ENCODE data around the gene RGP1. TPM values are rescaled to one million over a fixed set of nuclear protein-coding genes. Genes with fewer than 3 reads are reported as not detected.

RGP1 gene, protein sequence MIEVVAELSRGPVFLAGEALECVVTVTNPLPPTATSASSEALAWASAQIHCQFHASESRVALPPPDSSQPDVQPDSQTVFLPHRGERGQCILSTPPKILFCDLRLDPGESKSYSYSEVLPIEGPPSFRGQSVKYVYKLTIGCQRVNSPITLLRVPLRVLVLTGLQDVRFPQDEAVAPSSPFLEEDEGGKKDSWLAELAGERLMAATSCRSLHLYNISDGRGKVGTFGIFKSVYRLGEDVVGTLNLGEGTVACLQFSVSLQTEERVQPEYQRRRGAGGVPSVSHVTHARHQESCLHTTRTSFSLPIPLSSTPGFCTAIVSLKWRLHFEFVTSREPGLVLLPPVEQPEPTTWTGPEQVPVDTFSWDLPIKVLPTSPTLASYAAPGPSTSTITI
- total RNA-seq, result 10 to 100 TPM; 16.5 to 44.4 (median 38.3) TPM

DNA sequence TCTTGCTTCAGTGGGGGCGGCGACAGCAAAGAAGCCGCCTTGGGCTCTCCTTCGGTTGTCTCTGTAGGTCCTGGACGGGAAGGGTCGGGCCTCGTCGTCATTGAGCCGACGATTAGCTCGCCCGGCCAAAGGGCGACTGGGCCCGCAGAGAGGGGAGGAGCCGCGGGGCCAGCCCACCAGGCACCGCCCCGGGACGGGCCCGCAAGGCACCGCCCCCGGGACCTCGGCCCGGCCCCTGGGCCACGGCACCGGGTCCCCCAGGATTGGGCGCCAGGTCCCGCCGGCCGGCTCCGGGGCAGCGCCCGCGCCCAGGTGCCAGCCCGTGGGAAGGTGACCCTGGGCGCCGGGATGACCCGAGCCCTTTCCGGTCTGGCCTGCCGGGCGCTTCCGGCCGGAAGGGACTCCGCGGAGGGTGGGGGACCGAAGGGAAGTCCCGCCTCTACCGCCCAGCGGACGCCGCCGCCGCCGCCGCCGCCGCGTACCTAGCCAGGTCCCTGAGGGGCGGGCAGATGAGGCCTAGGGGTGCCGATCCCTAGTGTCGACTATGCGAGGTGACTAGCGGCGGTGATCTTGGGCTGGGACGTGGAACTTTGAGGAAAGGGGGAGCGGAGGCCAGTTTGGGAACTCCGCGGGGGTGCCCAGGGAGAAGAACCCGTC, at the start of gene RGP1, which contains the start of gene GBA2:
Gene RGP1 (plus strand): TSS at position 430 of the 657 bp plus-strand sequence. CDS start 469 bp downstream, outside the sequence.
Gene GBA2 (minus strand): TSS at position 371 of the 657 bp plus-strand sequence. CDS start 524 bp downstream, outside the sequence.
- Histone ChIP-seq H3K9me3 (no peaks in the 10 kb centered on the region), H3K4me1 (peaks cover 0 to 45% (median 17%) of the 10 kb centered on the region in 4 donors), H3K27me3 (no peaks in the 10 kb centered on the region), H3K27ac (peak within 1 kb of the TSS; percentile 97 to 99 (median 97)), H3K36me3 (peaks cover 0 to 47% (median 0%) of the 10 kb centered on the region in 3 donors), H3K4me3 (peak within 1 kb of the TSS; percentile 90 to 96 (median 94))
- TF ChIP-seq POLR2A (IDR thresholded peaks at IDR 0.05), result peak; percentile 88 to 90
- no peak for TF ChIP-seq CTCF (IDR thresholded peaks at IDR 0.05)
- peak; percentile 76 to 93 (median 93) for DNase-seq

- peaks cover 0 to 84% (median 0%) of the 10 kb centered on the region in 3 donors for H3K36me3 ChIP-seq
- no peak overlapping the region for H3K27ac ChIP-seq
- no peak overlapping the region for H3K4me3 ChIP-seq
- H3K4me1 ChIP-seq, result peaks cover 0 to 14% (median 0%) of the 10 kb centered on the region in 4 donors
- H3K9me3 ChIP-seq, result no peaks in the 10 kb centered on the region
- TF ChIP-seq CTCF (IDR thresholded peaks at IDR 0.05) (no peak), POLR2A (IDR thresholded peaks at IDR 0.05) (no peak)
- H3K27me3 ChIP-seq, result no peaks in the 10 kb centered on the region
- peak in 1 of 3 donors; percentile 13 for DNase-seq
Observed at GRCh38 chr9:35700031-35700430, 49.1 kb upstream of the RGP1 start.

DNA sequence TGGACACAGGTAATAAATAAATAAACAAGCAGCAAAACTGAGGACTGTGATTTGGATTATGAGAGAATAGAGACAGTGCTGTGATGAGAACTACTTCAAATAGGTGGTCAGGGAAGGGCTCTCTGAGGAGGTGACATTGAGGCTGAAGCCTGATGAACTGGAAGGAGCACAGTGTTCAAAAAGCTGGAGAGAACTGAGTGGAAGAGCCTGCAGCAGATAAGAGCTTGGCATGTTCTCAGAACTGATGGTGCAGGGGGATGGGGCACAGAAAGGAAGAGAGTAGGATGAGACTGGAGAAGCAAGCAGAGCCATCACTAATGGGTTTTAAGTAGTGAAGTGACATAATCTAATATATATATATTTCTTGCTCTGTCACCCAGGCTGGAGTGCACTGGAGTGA, 48.1 kb upstream of the RGP1 start:
- Histone ChIP-seq H3K9me3 (no peaks in the 10 kb centered on the region), H3K36me3 (peaks cover 0 to 93% (median 0%) of the 10 kb centered on the region in 3 donors), H3K4me3 (no peak overlapping the region), H3K27me3 (no peaks in the 10 kb centered on the region), H3K27ac (no peak overlapping the region), H3K4me1 (peaks cover 0 to 14% (median 0%) of the 10 kb centered on the region in 4 donors)
- TF ChIP-seq CTCF (IDR thresholded peaks at IDR 0.05) (no peak), POLR2A (IDR thresholded peaks at IDR 0.05) (no peak)
- no peak for DNase-seq

GRCh38 chr9:35702696-35703095, 46.4 kb upstream of the RGP1 start:
- no peaks in the 10 kb centered on the region for H3K9me3 ChIP-seq
- no peak overlapping the region for H3K4me3 ChIP-seq
- no peaks in the 10 kb centered on the region for H3K27me3 ChIP-seq
- no peak overlapping the region for H3K27ac ChIP-seq
- H3K4me1 ChIP-seq, result no peaks in the 10 kb centered on the region
- peaks cover 0 to 100% (median 0%) of the 10 kb centered on the region in 3 donors for H3K36me3 ChIP-seq
- no peak for DNase-seq
- TF ChIP-seq POLR2A (IDR thresholded peaks at IDR 0.05), result no peak
- TF ChIP-seq CTCF (IDR thresholded peaks at IDR 0.05), result no peak

GRCh38 chr9:35703906-35704672, 45.0 kb upstream of the RGP1 start:
- no peak for TF ChIP-seq CTCF (IDR thresholded peaks at IDR 0.05)
- TF ChIP-seq POLR2A (IDR thresholded peaks at IDR 0.05), result no peak
- H3K4me1 ChIP-seq, result no peaks in the 10 kb centered on the region
- no peaks in the 10 kb centered on the region for H3K27me3 ChIP-seq
- H3K9me3 ChIP-seq, result no peaks in the 10 kb centered on the region
- no peak for DNase-seq
- H3K27ac ChIP-seq, result no peak overlapping the region
- H3K36me3 ChIP-seq, result peaks cover 0 to 100% (median 0%) of the 10 kb centered on the region in 3 donors
- H3K4me3 ChIP-seq, result no peak overlapping the region
